Central memory CD8-positive, alpha-beta T cell (primary cell): Measurements from ENCODE around the gene RBM22.

ENCODE experiments used
- ATAC-seq: fragments of 150-1000 bp; cut with Tn5 transposase; replicated peaks from 2 replicates; pipeline ENCODE4 v1.10.0; 2022; ENCODE audit warnings: mild to moderate bottlenecking, moderate FRiP score, moderate number of reproducible peaks; ENCODE audit not compliant: poor library complexity, severe bottlenecking; ENCODE audit errors: extremely low read depth
- DNase-seq, 2 donors: peaks; one replicate each; pipeline ENCODE4 v3.0.0; 2021; ENCODE audit warnings: low spot score in 2 of 2
- H3K27ac Mint-ChIP-seq: one replicate; pipeline ENCODE4 v1.8.0; 2022; ENCODE audit warnings: low read depth, mild to moderate bottlenecking, moderate library complexity, mixed read lengths
- H3K27me3 Mint-ChIP-seq: one replicate; pipeline ENCODE4 v1.8.0; 2022; ENCODE audit warnings: mixed read lengths
- H3K36me3 Mint-ChIP-seq: one replicate; pipeline ENCODE4 v1.8.0; 2022; ENCODE audit warnings: mild to moderate bottlenecking, moderate library complexity, mixed read lengths; ENCODE audit not compliant: insufficient read depth
- H3K4me1 Mint-ChIP-seq: one replicate; pipeline ENCODE4 v1.8.0; 2022; ENCODE audit warnings: mixed read lengths
- H3K4me3 Mint-ChIP-seq: one replicate; pipeline ENCODE4 v1.8.0; 2022; ENCODE audit warnings: mild to moderate bottlenecking, moderate library complexity, mixed read lengths
- H3K9me3 Mint-ChIP-seq: one replicate; pipeline ENCODE4 v1.8.0; 2022; ENCODE audit warnings: mixed read lengths

The RBM22 gene

GRCh38 chr5:150647275-150648251 is 53.3 kb downstream of the RBM22 start:
- Mint-ChIP-seq H3K4me3 (no peak overlapping the region), H3K36me3 (no peaks in the 10 kb centered on the region), H3K4me1 (no peaks in the 10 kb centered on the region), H3K27ac (no peak overlapping the region), H3K27me3 (peaks cover 24% of the 10 kb centered on the region), H3K9me3 (no peaks in the 10 kb centered on the region)
- ATAC-seq (no peak), DNase-seq (no peak)

GRCh38 chr5:150645070-150645700 is 55.7 kb downstream of the RBM22 start:
- DNase-seq (no peak), ATAC-seq (no peak)
- H3K36me3 Mint-ChIP-seq: peaks cover 1% of the 10 kb centered on the region
- H3K9me3 Mint-ChIP-seq: no peaks in the 10 kb centered on the region
- H3K4me1 Mint-ChIP-seq: no peaks in the 10 kb centered on the region
- H3K4me3 Mint-ChIP-seq: no peak overlapping the region
- H3K27me3 Mint-ChIP-seq: peaks cover 24% of the 10 kb centered on the region
- H3K27ac Mint-ChIP-seq: no peak overlapping the region

GRCh38 chr5:150644514-150644913 is 56.3 kb downstream of the RBM22 start:
- no peak for DNase-seq
- H3K4me3 Mint-ChIP-seq: no peak overlapping the region
- peaks cover 1% of the 10 kb centered on the region for H3K36me3 Mint-ChIP-seq
- H3K4me1 Mint-ChIP-seq: no peaks in the 10 kb centered on the region
- no peak overlapping the region for H3K27ac Mint-ChIP-seq
- no peaks in the 10 kb centered on the region for H3K9me3 Mint-ChIP-seq
- H3K27me3 Mint-ChIP-seq: peaks cover 24% of the 10 kb centered on the region
- ATAC-seq: no peak

- no peak overlapping the region for H3K27ac Mint-ChIP-seq
- no peaks in the 10 kb centered on the region for H3K4me1 Mint-ChIP-seq
- DNase-seq: no peak
- peaks cover 1% of the 10 kb centered on the region for H3K36me3 Mint-ChIP-seq
- H3K27me3 Mint-ChIP-seq: peaks cover 24% of the 10 kb centered on the region
- ATAC-seq: no peak
- no peaks in the 10 kb centered on the region for H3K9me3 Mint-ChIP-seq
- H3K4me3 Mint-ChIP-seq: no peak overlapping the region
Measured at GRCh38 chr5:150644058-150644457, 56.8 kb downstream of the RBM22 start.

GRCh38 chr5:150642991-150643710 is 57.7 kb downstream of the RBM22 start:
- H3K4me1 Mint-ChIP-seq: no peaks in the 10 kb centered on the region

DNA sequence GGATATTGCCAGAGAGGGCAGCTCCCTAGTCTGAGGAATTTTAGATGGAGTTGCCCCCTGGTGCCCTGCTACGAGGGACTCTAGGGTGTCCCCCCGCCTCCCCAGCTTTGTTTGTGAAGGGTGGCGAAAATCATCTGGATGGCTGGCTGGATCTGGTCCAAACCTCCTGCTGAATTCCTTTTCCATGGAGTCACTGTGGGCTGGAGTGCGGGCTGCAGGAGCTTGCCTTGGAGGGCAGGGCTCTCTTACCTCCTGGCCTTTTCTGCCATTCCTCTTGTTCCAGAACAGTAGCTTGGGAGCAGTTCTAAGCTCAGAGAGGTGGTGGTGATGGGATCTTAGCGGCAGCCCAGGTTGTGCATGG is 58.3 kb downstream of the RBM22 start:
- H3K4me3 Mint-ChIP-seq: no peak overlapping the region
- H3K27ac Mint-ChIP-seq: no peak overlapping the region
- DNase-seq (no peak), ATAC-seq (no peak)
- H3K9me3 Mint-ChIP-seq: no peaks in the 10 kb centered on the region
- peaks cover 21% of the 10 kb centered on the region for H3K27me3 Mint-ChIP-seq
- H3K4me1 Mint-ChIP-seq: no peaks in the 10 kb centered on the region
- peaks cover 1% of the 10 kb centered on the region for H3K36me3 Mint-ChIP-seq

More at GRCh38 chr5:150642991-150643710, 57.7 kb downstream of the RBM22 start:
- no peak for DNase-seq
- Mint-ChIP-seq H3K9me3 (no peaks in the 10 kb centered on the region), H3K4me3 (no peak overlapping the region), H3K36me3 (peaks cover 1% of the 10 kb centered on the region), H3K27me3 (peaks cover 24% of the 10 kb centered on the region), H3K27ac (no peak overlapping the region)
- no peak for ATAC-seq

GRCh38 chr5:150641824-150642566 is 58.9 kb downstream of the RBM22 start:
- H3K4me3 Mint-ChIP-seq: no peak overlapping the region
- no peaks in the 10 kb centered on the region for H3K4me1 Mint-ChIP-seq
- peaks cover 1% of the 10 kb centered on the region for H3K36me3 Mint-ChIP-seq
- ATAC-seq: no peak
- H3K27me3 Mint-ChIP-seq: peaks cover 19% of the 10 kb centered on the region
- DNase-seq: no peak
- H3K9me3 Mint-ChIP-seq: no peaks in the 10 kb centered on the region
- no peak overlapping the region for H3K27ac Mint-ChIP-seq

- Mint-ChIP-seq H3K27me3 (peaks cover 25% of the 10 kb centered on the region), H3K4me3 (no peak overlapping the region), H3K9me3 (no peaks in the 10 kb centered on the region), H3K36me3 (peaks cover 1% of the 10 kb centered on the region), H3K27ac (no peak overlapping the region), H3K4me1 (no peaks in the 10 kb centered on the region)
- ATAC-seq: no peak
- DNase-seq: no peak
Measured at GRCh38 chr5:150641006-150641570, 59.8 kb downstream of the RBM22 start.
